SW480 (cell line): ENCODE results near the gene OCA2.

Experiments
- DNase-seq: peaks from one replicate; pipeline ENCODE4 v3.0.0-alpha.2; 2016; ENCODE audit warnings: low spot score

The OCA2 gene

GRCh38 chr15:28078191-28078719, 20.9 kb downstream of the OCA2 start:
- DNase-seq: no peak

GRCh38 chr15:28075573-28075972, 23.5 kb downstream of the OCA2 start:
- no peak for DNase-seq

DNA sequence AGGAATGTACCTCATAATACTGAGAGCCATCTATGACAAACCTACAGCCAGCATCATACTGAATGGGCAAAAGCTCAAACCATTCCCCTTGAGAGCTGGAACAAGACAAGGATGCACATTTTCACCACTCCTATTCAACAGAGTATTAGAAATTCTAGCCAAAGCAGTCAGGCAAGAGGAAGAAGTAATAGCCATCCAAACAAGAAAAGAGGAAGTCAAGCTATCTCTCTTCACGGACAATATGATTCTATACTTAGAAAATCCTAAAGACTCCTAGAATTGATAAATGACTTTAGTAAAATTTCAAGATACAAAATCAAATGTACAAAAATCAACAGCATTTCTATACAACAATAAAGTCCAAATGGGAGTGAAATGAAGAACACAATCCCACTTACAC, 30.2 kb downstream of the OCA2 start:
- no peak for DNase-seq

GRCh38 chr15:28066231-28066630, 32.9 kb downstream of the OCA2 start:
- no peak for DNase-seq

DNA sequence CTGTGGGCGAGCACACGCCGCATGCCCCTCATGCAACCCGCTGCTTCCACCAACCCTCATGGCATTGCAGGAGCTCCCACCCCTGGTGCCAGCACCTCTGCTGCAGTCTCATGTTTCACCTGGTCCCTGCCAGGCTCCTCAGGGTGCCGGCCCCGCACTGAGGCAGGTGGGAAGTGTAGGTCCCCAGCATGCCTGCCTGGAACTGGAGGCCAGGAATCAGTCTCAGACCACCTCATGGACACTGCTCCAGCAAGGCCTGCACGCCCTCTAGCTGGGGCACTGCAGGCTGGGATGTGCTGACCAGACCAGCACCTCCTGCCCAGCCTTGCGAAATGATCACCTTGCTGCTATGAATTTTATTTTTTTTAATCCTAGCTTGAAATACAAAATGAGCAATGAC, 39.1 kb downstream of the OCA2 start:
- DNase-seq: no peak

GRCh38 chr15:28058082-28058481, 41.0 kb downstream of the OCA2 start:
- DNase-seq: no peak

DNA sequence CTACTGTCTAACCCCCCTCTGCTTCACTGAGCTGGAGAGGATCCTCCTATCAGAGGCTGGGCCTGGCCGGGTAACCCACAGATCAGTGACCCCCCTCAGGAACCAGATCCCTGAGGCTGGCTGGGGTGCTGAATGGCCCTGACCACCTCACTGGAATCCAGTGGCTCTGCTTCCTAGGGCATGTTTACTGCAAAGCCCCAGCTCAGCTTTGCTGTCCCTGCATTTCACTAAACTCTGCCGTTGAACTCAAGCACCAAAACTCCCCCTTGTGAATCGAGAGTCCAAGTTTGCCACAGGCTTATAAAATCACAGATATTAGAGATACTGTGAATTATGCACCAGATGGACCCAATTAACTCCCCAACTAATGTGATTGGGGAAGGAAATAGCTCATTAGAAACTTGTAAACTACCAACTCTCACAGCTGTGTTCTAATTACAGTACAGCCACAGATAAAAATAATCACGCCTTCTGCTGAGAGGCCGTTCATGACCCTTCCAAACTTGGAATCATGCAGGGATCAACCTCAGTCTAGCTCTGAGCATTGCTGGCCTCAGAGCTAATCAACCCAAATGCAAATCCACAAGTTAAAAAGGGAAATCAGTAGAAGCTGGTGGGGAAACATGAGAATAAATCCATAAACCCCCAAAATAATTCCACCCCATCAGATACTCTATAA, 47.0 kb downstream of the OCA2 start:
- DNase-seq: no peak

DNA sequence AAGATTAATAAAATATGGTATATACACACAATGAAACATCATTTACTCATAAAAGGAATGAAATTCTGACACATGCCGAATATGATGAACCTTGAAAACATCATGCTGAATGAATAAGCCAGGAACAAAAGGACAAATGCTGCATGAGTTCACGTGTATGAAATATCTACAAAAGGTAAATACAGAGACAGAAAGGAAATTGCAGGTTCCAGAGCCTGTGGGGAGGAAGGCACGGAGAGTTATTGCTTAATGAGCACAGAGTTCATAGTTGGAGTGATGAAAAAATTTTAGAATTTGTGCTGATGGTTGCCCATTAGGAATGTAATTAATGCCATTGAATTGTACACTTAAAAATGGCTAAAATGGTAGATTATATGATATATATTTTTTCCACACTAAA, 49.5 kb downstream of the OCA2 start:
- no peak for DNase-seq

- no peak for DNase-seq
Observed at GRCh38 chr15:28047277-28047676, 51.8 kb downstream of the OCA2 start.

- DNase-seq: no peak
Observed at GRCh38 chr15:28044121-28044672, 54.9 kb downstream of the OCA2 start.

- no peak for DNase-seq
Observed at GRCh38 chr15:28043691-28044091, 55.4 kb downstream of the OCA2 start.

GRCh38 chr15:28037969-28038590, 61.0 kb downstream of the OCA2 start:
- DNase-seq: no peak

DNA sequence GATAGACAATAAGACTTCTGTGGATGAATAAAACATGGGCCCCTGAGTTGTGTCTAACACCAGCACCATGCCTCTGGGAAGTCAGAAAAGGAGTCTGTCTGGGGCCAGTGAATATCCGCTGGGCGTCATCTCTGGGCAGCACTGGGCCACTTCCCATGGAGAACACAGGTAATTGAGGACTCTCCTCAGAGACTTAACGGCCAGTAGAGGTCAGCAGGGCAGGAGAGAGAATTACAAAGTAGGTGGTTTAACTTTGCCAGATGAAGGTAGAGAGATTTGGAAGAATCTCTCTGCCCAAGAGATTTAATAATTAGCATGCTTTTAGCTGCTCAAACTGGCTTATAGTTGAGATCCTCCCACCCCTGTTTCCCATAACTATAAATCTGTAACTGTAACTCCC, 65.7 kb downstream of the OCA2 start:
- no peak for DNase-seq

GRCh38 chr15:28030801-28031200, 68.3 kb downstream of the OCA2 start:
- DNase-seq: no peak

- DNase-seq: no peak
Observed at GRCh38 chr15:28027714-28028076, 71.4 kb downstream of the OCA2 start.

- no peak for DNase-seq
Observed at GRCh38 chr15:28026764-28027713, 72.1 kb downstream of the OCA2 start.

- no peak for DNase-seq
Observed at GRCh38 chr15:28026221-28026620, 72.9 kb downstream of the OCA2 start.

GRCh38 chr15:28025413-28025812, 73.7 kb downstream of the OCA2 start:
- no peak for DNase-seq

DNA sequence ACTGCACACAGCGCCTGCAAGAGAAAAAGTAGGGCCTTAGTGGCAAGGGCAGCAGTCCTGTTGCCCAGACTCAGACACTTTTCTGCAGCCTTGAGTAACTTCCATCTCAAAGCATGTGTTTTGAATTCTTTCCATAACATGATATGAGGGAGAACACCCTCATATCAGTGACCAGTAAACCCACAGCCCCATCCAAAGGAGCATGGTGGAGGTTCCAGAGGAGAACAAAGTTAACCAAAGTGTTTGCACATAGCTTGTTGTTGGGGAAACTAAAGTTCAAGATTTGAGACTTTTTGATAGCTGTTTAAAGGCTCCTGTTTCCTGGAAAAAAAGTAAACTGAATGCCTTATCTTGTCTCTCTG, 74.2 kb downstream of the OCA2 start:
- DNase-seq: no peak

DNA sequence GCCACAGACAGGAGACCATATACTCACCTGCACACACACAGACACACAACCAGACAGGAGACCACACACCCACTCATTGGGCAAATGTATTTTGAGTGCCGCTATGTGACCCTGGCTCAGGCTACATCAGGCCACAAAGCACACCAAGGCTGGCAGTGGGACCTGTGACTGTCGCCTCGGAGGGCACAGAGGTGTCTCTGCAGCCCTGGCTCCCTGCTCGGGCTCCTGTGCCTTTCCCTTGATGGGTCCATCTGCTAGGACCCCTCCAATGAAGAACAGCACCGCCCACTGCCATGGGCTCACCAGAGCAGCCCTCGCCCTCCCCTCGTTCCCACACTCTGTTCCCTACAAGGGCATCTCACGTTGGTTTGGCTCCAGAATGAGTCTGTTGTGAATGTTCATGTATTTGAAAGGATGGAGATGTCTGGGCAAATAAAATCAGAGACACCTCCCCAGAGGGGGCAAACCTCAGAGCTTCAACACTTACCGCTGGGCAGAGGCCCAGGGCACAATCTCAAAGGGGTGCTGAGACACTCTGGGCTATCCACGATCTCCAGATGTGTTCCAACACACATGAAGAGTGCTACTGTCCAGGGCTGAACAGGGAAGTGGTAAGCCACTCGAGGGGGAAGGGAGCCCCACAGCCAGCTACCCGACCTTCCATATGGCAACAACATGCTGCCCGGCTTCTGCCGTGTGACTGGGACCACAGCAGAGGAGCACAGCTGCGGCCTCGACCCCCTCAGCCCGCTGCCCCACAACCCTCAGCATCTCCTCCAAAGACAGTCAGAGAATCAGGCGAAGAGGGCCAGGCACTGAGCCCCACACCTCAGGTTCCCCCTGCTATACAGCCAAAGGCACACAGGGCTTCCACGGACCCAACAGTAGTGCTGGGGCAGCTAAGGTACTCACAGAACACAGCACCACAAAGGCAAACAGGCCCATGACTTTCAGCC, 74.9 kb downstream of the OCA2 start:
- DNase-seq: no peak

DNA sequence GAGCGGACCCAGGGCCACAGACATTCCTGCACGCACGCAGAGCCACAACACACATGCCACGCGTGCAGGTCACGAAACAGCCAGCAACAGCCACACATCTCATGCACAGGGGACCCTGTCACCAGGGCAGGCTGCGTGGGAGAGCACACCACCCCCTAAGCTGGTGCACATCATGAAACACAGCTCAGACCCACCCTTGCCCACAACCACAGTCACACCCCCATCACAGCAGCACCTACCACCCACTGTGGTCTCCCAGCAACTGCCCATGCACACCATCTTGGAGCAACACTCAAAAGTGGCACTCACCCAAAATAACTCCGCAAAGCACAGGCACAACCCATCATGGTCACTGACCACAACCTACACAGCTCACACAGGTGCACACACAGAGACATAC, 75.7 kb downstream of the OCA2 start:
- no peak for DNase-seq
